ENCODE results near the gene SMIM9. TPM values are rescaled to one million over a fixed set of nuclear protein-coding genes. Genes with fewer than 3 reads are reported as not detected.

Gene SMIM9
- total RNA-seq, 1 donor = not detected

GRCh38 chrX:154804261-154804956 lies 30.1 kb downstream of the SMIM9 start:
- Histone ChIP-seq H3K4me3 (ENCODE audit: low read length) (peak overlapping the region; percentile 64), H3K9me3 (ENCODE audit: low read depth, low read length) (no peaks in the 10 kb centered on the region), H3K27me3 (ENCODE audit: insufficient read depth, low read length) (no peaks in the 10 kb centered on the region), H3K4me1 (ENCODE audit: insufficient read depth, low read length) (peaks cover 53% of the 10 kb centered on the region)

- Histone ChIP-seq H3K4me1 (ENCODE audit: insufficient read depth, low read length) (peaks cover 67% of the 10 kb centered on the region), H3K4me3 (ENCODE audit: low read length) (no peak overlapping the region)
Observed at GRCh38 chrX:154802947-154803346, 31.5 kb downstream of the SMIM9 start.

GRCh38 chrX:154800478-154801210 lies 33.8 kb downstream of the SMIM9 start:
- Histone ChIP-seq H3K9me3 (ENCODE audit: low read depth, low read length) (no peaks in the 10 kb centered on the region), H3K4me3 (ENCODE audit: low read length) (no peak overlapping the region), H3K27me3 (ENCODE audit: insufficient read depth, low read length) (no peaks in the 10 kb centered on the region), H3K4me1 (ENCODE audit: insufficient read depth, low read length) (peaks cover 81% of the 10 kb centered on the region)

More at GRCh38 chrX:154802947-154803346, 31.5 kb downstream of the SMIM9 start:
- no peaks in the 10 kb centered on the region for H3K27me3 ChIP-seq (ENCODE audit: insufficient read depth, low read length)
- H3K9me3 ChIP-seq (ENCODE audit: low read depth, low read length) = no peaks in the 10 kb centered on the region

- Histone ChIP-seq H3K27me3 (ENCODE audit: insufficient read depth, low read length) (no peaks in the 10 kb centered on the region), H3K4me3 (ENCODE audit: low read length) (no peak overlapping the region), H3K9me3 (ENCODE audit: low read depth, low read length) (no peaks in the 10 kb centered on the region), H3K4me1 (ENCODE audit: insufficient read depth, low read length) (peaks cover 87% of the 10 kb centered on the region)
Observed at GRCh38 chrX:154799556-154800348, 34.7 kb downstream of the SMIM9 start.

GRCh38 chrX:154797006-154797405 lies 37.5 kb downstream of the SMIM9 start:
- H3K4me3 ChIP-seq (ENCODE audit: low read length) = no peak overlapping the region
- no peaks in the 10 kb centered on the region for H3K9me3 ChIP-seq (ENCODE audit: low read depth, low read length)
- H3K4me1 ChIP-seq (ENCODE audit: insufficient read depth, low read length) = peaks cover 72% of the 10 kb centered on the region
- no peaks in the 10 kb centered on the region for H3K27me3 ChIP-seq (ENCODE audit: insufficient read depth, low read length)

GRCh38 chrX:154795016-154795415 lies 39.4 kb downstream of the SMIM9 start:
- Histone ChIP-seq H3K9me3 (ENCODE audit: low read depth, low read length) (no peaks in the 10 kb centered on the region), H3K27me3 (ENCODE audit: insufficient read depth, low read length) (no peaks in the 10 kb centered on the region), H3K4me1 (ENCODE audit: insufficient read depth, low read length) (peaks cover 53% of the 10 kb centered on the region), H3K4me3 (ENCODE audit: low read length) (no peak overlapping the region)

- Histone ChIP-seq H3K9me3 (ENCODE audit: low read depth, low read length) (no peaks in the 10 kb centered on the region), H3K4me3 (ENCODE audit: low read length) (no peak overlapping the region), H3K27me3 (ENCODE audit: insufficient read depth, low read length) (no peaks in the 10 kb centered on the region), H3K4me1 (ENCODE audit: insufficient read depth, low read length) (peaks cover 35% of the 10 kb centered on the region)
Observed at GRCh38 chrX:154793084-154793795, 41.2 kb downstream of the SMIM9 start.

GRCh38 chrX:154791939-154792338 lies 42.5 kb downstream of the SMIM9 start:
- H3K4me1 ChIP-seq (ENCODE audit: insufficient read depth, low read length) = peaks cover 25% of the 10 kb centered on the region
- H3K4me3 ChIP-seq (ENCODE audit: low read length) = no peak overlapping the region
- no peaks in the 10 kb centered on the region for H3K9me3 ChIP-seq (ENCODE audit: low read depth, low read length)
- H3K27me3 ChIP-seq (ENCODE audit: insufficient read depth, low read length) = no peaks in the 10 kb centered on the region

- Histone ChIP-seq H3K4me1 (ENCODE audit: insufficient read depth, low read length) (peaks cover 21% of the 10 kb centered on the region), H3K9me3 (ENCODE audit: low read depth, low read length) (no peaks in the 10 kb centered on the region), H3K27me3 (ENCODE audit: insufficient read depth, low read length) (no peaks in the 10 kb centered on the region), H3K4me3 (ENCODE audit: low read length) (no peak overlapping the region)
Observed at GRCh38 chrX:154791467-154791866, 43.0 kb downstream of the SMIM9 start.

- H3K9me3 ChIP-seq (ENCODE audit: low read depth, low read length) = no peaks in the 10 kb centered on the region
- H3K4me3 ChIP-seq (ENCODE audit: low read length) = no peak overlapping the region
- no peaks in the 10 kb centered on the region for H3K27me3 ChIP-seq (ENCODE audit: insufficient read depth, low read length)
- peaks cover 17% of the 10 kb centered on the region for H3K4me1 ChIP-seq (ENCODE audit: insufficient read depth, low read length)
Observed at GRCh38 chrX:154785716-154786115, 48.7 kb downstream of the SMIM9 start.

- H3K4me3 ChIP-seq (ENCODE audit: low read length) = no peak overlapping the region
- H3K27me3 ChIP-seq (ENCODE audit: insufficient read depth, low read length) = no peaks in the 10 kb centered on the region
- H3K9me3 ChIP-seq (ENCODE audit: low read depth, low read length) = no peaks in the 10 kb centered on the region
- H3K4me1 ChIP-seq (ENCODE audit: insufficient read depth, low read length) = peaks cover 17% of the 10 kb centered on the region
Observed at GRCh38 chrX:154784149-154784995, 50.1 kb downstream of the SMIM9 start.

GRCh38 chrX:154780968-154781367 lies 53.5 kb downstream of the SMIM9 start:
- no peak overlapping the region for H3K4me3 ChIP-seq (ENCODE audit: low read length)
- H3K9me3 ChIP-seq (ENCODE audit: low read depth, low read length) = no peaks in the 10 kb centered on the region

GRCh38 chrX:154779261-154779660 lies 55.2 kb downstream of the SMIM9 start:
- Histone ChIP-seq H3K4me1 (ENCODE audit: insufficient read depth, low read length) (peaks cover 3% of the 10 kb centered on the region), H3K9me3 (ENCODE audit: low read depth, low read length) (no peaks in the 10 kb centered on the region), H3K4me3 (ENCODE audit: low read length) (no peak overlapping the region), H3K27me3 (ENCODE audit: insufficient read depth, low read length) (no peaks in the 10 kb centered on the region)

More at GRCh38 chrX:154780968-154781367, 53.5 kb downstream of the SMIM9 start:
- Histone ChIP-seq H3K4me1 (ENCODE audit: insufficient read depth, low read length) (peaks cover 13% of the 10 kb centered on the region), H3K27me3 (ENCODE audit: insufficient read depth, low read length) (no peaks in the 10 kb centered on the region)

- H3K27me3 ChIP-seq (ENCODE audit: insufficient read depth, low read length) = no peaks in the 10 kb centered on the region
- H3K4me1 ChIP-seq (ENCODE audit: insufficient read depth, low read length) = no peaks in the 10 kb centered on the region
- no peak overlapping the region for H3K4me3 ChIP-seq (ENCODE audit: low read length)
- no peaks in the 10 kb centered on the region for H3K9me3 ChIP-seq (ENCODE audit: low read depth, low read length)
Observed at GRCh38 chrX:154776753-154777152, 57.7 kb downstream of the SMIM9 start.

Data from mononuclear cell (primary cell).